HAP-1 (cell line): Measurements from ENCODE around the gene KIF5C.
"Not testable (repeated sequence)": the region's sequence is repeated elsewhere in the genome, so short reads cannot be mapped to it uniquely, and the experiment has no call there.

Source experiments
- DNase-seq, 2 experiments: peaks; one replicate each; pipeline ENCODE4 v3.0.0-alpha.2; 2016 to 2020; ENCODE audit warnings: low spot score in 2 of 2
- H3K27me3 ChIP-seq: fragments of 250-450 bp; sonication (Bioruptor Pico); 2 replicates; pipeline ENCODE4 v1.5.1; 2020; ENCODE audit warnings: low read depth, mild to moderate bottlenecking, moderate library complexity
- H3K36me3 ChIP-seq: fragments of 250-450 bp; sonication (Bioruptor Pico); replicated peaks from 2 replicates; pipeline ENCODE4 v1.5.1; 2020; ENCODE audit warnings: mild to moderate bottlenecking
- H3K4me1 ChIP-seq: fragments of 250-450 bp; sonication (Bioruptor Pico); 2 replicates; pipeline ENCODE4 v1.5.1; 2020; ENCODE audit warnings: mild to moderate bottlenecking
- H3K4me3 ChIP-seq: fragments of 250-450 bp; sonication (Bioruptor Pico); 2 replicates; pipeline ENCODE4 v1.5.1; 2020; ENCODE audit warnings: mild to moderate bottlenecking, moderate library complexity
- H3K9me3 ChIP-seq: fragments of 250-450 bp; sonication (Bioruptor Pico); 2 replicates; pipeline ENCODE4 v1.5.1; 2020; ENCODE audit warnings: mild to moderate bottlenecking, moderate library complexity
- in situ Hi-C: fragments of 300-500 bp; cut with MboI; formaldehyde crosslinking; loops from 3 replicates; pipeline ENCODE4 v1.14.3; 2020; ENCODE audit warnings: low sequenced_read_pairs, inconsistent platforms, mixed read lengths

KIF5C gene

DNA sequence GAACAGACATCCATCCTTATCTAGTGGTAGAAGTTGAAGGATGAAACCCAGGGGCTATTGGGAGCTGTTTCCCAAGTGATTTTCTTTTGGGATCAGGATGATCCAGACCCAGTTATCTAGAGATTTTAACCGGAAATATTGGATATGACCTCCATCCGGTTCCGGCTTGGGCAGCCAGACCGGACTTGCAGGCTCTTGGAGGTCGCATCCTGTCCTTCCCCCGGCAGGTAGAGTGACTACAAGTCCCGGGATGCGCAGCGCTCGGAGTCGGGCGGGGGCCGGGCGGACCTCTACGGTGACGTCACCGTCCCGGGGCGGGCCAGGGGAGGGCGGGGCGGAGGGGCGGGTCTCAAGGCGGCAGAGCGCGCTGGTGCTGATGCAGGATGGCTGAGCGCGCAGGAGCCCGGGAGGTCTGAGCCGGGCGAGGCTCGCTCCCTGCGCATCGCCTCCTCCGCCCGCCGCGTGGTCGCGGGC lies at the start of gene KIF5C:
Gene KIF5C, plus strand, starts transcription at position 360 of the 474 bp plus-strand sequence. CDS start 391 bp downstream, outside the sequence.
- Histone ChIP-seq H3K27me3 (no peaks in the 10 kb centered on the region), H3K4me1 (peaks cover 3% of the 10 kb centered on the region; the same call in 1 of the 2 replicates), H3K4me3 (peak within 1 kb of the TSS; percentile 52), H3K36me3 (no peaks in the 10 kb centered on the region), H3K9me3 (no peaks in the 10 kb centered on the region; the same call in 1 of the 2 replicates)
- DNase-seq = peak; percentile 85 to 95
- in situ Hi-C loops = no loop called here

DNA sequence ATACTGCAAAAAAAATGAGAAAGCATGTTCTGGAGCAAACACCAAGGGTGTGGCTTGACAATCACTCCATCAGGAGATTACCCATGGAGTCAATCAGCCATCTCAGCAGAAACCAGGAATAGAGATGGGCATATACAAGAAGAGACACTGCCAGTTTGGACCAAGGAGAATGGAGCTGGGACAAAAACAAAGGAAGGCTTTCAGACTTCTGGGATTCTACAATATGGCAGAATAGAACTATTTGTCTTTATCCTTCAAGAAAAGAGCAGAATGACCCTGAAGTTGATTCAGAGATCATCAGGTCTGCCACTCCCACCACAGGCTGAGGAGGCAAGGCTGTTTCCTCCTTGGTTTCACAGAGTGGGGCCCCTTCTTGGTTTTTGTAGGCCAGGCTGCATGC lies 48.2 kb upstream of the KIF5C start:
- no peaks in the 10 kb centered on the region for H3K36me3 ChIP-seq
- H3K9me3 ChIP-seq = no peaks in the 10 kb centered on the region
- peaks cover 5% of the 10 kb centered on the region; the same call in 1 of the 2 replicates for H3K27me3 ChIP-seq
- no peak for DNase-seq
- no peak overlapping the region for H3K4me3 ChIP-seq
- in situ Hi-C loops = no loop called here
- no peaks in the 10 kb centered on the region for H3K4me1 ChIP-seq

DNA sequence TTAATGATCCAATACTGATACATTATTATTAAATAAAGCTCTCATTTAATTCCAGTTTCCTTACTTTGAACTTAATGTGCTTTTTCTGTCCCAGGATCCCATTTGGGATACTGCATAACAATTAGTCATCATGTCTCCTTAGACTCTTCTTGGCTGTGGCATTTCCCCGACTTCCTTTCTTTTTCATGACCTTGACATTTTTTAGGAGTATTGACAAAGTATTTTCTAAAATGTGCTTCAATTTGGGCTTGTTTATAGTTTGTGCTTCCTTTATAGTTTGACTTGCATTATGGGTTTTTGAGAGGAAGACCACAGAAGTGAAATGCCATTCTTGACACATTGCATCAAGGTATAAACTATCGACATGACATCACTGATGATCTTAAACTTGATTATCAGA lies 46.1 kb upstream of the KIF5C start:
- peaks cover 5% of the 10 kb centered on the region; the same call in 1 of the 2 replicates for H3K27me3 ChIP-seq
- no peaks in the 10 kb centered on the region for H3K9me3 ChIP-seq
- H3K4me1 ChIP-seq = no peaks in the 10 kb centered on the region
- H3K36me3 ChIP-seq = no peaks in the 10 kb centered on the region
- in situ Hi-C loops = no loop called here
- H3K4me3 ChIP-seq = no peak overlapping the region
- no peak for DNase-seq

- in situ Hi-C loops = no loop called here
- no peak for DNase-seq
- Histone ChIP-seq H3K4me1 (no peaks in the 10 kb centered on the region), H3K4me3 (no peak overlapping the region), H3K27me3 (peaks cover 5% of the 10 kb centered on the region; the same call in 1 of the 2 replicates), H3K36me3 (no peaks in the 10 kb centered on the region), H3K9me3 (no peaks in the 10 kb centered on the region)
Measured at GRCh38 chr2:148829618-148830017, 45.4 kb upstream of the KIF5C start.

- Histone ChIP-seq H3K9me3 (no peaks in the 10 kb centered on the region), H3K4me3 (no peak overlapping the region), H3K27me3 (peaks cover 12% of the 10 kb centered on the region), H3K36me3 (no peaks in the 10 kb centered on the region), H3K4me1 (no peaks in the 10 kb centered on the region)
- in situ Hi-C loops = no loop called here
- no peak for DNase-seq
Measured at GRCh38 chr2:148832637-148833036, 42.4 kb upstream of the KIF5C start.

GRCh38 chr2:148842050-148842449 lies 33.0 kb upstream of the KIF5C start:
- H3K36me3 ChIP-seq = no peaks in the 10 kb centered on the region
- no peak for DNase-seq
- no peak overlapping the region for H3K4me3 ChIP-seq
- in situ Hi-C loops = no loop called here
- no peaks in the 10 kb centered on the region for H3K27me3 ChIP-seq
- H3K4me1 ChIP-seq = no peaks in the 10 kb centered on the region
- H3K9me3 ChIP-seq = no peaks in the 10 kb centered on the region

GRCh38 chr2:148848146-148848545 lies 26.9 kb upstream of the KIF5C start:
- 0 out of 2 replicates have a peak, but pooled peaks cover 3% of the 10 kb centered on the region for H3K27me3 ChIP-seq
- no peaks in the 10 kb centered on the region for H3K36me3 ChIP-seq
- in situ Hi-C loops = no loop called here
- no peaks in the 10 kb centered on the region for H3K4me1 ChIP-seq
- no peak overlapping the region for H3K4me3 ChIP-seq
- no peaks in the 10 kb centered on the region for H3K9me3 ChIP-seq
- no peak for DNase-seq

DNA sequence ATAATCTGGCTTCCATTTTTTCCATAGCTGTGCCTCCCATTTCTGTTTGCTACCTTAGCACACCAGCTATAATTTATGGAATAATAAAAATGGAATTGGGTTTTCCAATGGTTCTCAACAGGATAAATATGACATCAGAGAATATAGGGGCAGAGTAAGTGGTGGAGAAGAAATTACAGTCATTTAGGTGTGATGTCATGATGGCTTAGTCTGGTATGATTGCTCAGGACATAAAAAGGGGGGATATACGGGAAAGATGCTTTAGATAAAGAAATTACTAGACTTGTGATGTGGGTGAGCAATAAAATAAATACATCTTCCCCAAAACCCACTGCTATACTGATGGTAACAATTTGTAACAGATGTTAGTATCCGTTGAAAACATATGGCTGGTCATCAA lies 21.6 kb upstream of the KIF5C start:
- Histone ChIP-seq H3K36me3 (no peaks in the 10 kb centered on the region), H3K9me3 (no peaks in the 10 kb centered on the region), H3K4me1 (no peaks in the 10 kb centered on the region), H3K4me3 (no peak overlapping the region), H3K27me3 (peaks cover 17% of the 10 kb centered on the region)
- in situ Hi-C loops = no loop called here
- DNase-seq = no peak

DNA sequence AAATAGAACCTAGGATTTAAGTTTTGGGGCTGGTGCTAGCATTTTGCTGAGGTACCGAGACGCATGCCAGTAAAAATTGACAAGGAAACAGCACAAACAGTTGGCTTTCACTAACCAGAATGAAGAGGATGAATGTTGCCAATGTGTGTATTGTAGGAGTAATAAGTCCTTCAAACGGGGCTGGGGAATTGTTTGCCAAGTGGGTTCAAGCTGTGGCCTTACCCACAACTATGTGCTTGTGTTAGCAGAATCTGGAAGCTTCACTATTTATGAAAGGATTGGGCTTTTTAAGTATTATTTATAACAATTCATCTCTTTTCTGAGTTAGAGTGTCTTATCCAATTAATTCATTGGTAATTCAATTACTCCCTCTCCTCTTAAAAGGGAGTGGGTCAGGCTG lies 15.0 kb upstream of the KIF5C start:
- no peaks in the 10 kb centered on the region for H3K4me1 ChIP-seq
- in situ Hi-C loops = no loop called here
- H3K9me3 ChIP-seq = no peaks in the 10 kb centered on the region
- H3K4me3 ChIP-seq = no peak overlapping the region
- DNase-seq = no peak
- H3K36me3 ChIP-seq = no peaks in the 10 kb centered on the region
- peaks cover 14% of the 10 kb centered on the region for H3K27me3 ChIP-seq

GRCh38 chr2:148861367-148861766 lies 13.7 kb upstream of the KIF5C start:
- no peak overlapping the region for H3K4me3 ChIP-seq
- no peak for DNase-seq
- no peaks in the 10 kb centered on the region for H3K36me3 ChIP-seq
- no peaks in the 10 kb centered on the region for H3K9me3 ChIP-seq
- no peaks in the 10 kb centered on the region for H3K4me1 ChIP-seq
- in situ Hi-C loops = no loop called here
- H3K27me3 ChIP-seq = peaks cover 14% of the 10 kb centered on the region

DNA sequence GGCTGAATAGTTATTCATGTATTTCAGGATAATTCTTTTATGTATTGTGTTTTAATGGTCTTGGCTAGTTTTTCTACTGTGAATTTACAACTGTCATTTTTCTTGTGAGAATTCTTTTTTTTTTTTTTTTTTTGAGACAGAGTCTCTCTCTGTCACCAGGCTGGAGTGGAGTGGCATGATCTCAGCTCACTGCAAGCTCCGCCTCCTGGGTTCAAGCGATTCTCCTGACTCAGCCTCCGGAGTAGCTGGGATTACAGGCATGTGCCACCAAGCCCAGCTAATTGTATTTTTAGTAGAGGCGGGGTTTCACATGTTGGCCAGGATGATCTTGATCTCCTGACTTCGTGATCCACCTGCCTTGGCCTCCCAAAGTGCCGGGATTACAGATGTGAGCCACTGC lies 12.5 kb upstream of the KIF5C start:
- H3K9me3 ChIP-seq, DNase-seq, H3K4me1 ChIP-seq, H3K36me3 ChIP-seq, in situ Hi-C loops, H3K4me3 ChIP-seq: not testable (repeated sequence)
- peaks cover 13% of the 10 kb centered on the region; the same call in 1 of the 2 replicates for H3K27me3 ChIP-seq

- H3K9me3 ChIP-seq = no peaks in the 10 kb centered on the region
- no peaks in the 10 kb centered on the region for H3K36me3 ChIP-seq
- in situ Hi-C loops = no loop called here
- no peak overlapping the region for H3K4me3 ChIP-seq
- H3K27me3 ChIP-seq = peaks cover 24% of the 10 kb centered on the region
- DNase-seq = no peak
- no peaks in the 10 kb centered on the region for H3K4me1 ChIP-seq
Measured at GRCh38 chr2:148865512-148865911, 9.5 kb upstream of the KIF5C start.

DNA sequence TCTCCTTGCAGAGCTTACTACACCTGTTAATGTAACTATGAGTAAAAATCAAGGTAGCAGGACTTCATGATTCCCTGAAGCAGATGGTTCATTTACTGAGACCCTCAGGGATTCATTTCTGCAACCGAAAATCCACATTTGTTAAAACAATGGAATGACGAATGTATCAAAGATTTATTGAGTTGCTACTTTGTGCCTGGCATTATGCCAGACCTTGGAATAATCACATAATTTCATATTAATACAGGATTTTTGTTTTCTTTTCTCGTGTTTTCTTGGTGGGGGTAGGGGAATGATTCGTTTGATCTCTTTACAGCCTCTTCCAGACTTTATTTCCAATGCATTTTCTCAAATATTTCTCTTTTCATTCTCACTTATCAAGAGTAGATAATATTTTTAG lies 8.9 kb upstream of the KIF5C start:
- no peak for DNase-seq
- Histone ChIP-seq H3K36me3 (no peaks in the 10 kb centered on the region), H3K4me3 (no peak overlapping the region), H3K4me1 (no peaks in the 10 kb centered on the region), H3K27me3 (peaks cover 24% of the 10 kb centered on the region), H3K9me3 (no peaks in the 10 kb centered on the region)
- in situ Hi-C loops = no loop called here

DNA sequence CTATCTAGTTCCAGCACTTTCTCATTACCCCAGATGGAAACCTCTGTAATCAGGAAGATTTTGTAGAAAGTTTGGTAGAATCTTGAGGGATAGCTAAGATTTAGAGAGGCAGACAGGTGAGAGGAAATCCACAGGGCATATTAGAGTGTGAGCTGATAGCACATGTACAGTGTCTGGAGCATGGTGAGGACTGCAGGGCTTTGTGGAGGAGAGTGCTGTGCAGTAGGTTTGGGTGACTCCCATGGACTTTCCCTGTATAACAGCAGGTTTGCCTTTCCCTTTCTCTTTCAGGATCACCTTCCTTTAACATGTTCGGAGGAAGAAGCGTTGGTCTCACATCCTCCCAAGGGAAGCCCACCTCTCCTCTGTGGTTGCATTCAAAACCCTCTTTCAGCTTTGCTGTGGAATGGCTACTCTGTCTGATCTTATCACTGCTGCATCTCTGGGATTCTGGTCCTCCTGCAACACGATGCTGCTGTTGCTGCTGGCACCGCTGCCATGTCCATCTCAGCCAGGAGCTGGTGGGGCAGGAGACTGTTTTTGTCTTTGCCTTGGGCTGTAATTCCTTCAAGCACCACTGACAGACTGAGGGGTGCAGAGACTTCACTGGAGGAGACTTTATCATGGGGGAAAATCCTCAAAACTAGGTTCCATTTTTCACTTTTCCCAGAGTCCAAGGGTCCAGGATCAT lies 7.8 kb upstream of the KIF5C start:
- no peak for DNase-seq
- in situ Hi-C loops = no loop called here
- H3K4me3 ChIP-seq = no peak overlapping the region
- no peaks in the 10 kb centered on the region for H3K9me3 ChIP-seq
- no peaks in the 10 kb centered on the region for H3K4me1 ChIP-seq
- H3K27me3 ChIP-seq = peaks cover 24% of the 10 kb centered on the region
- no peaks in the 10 kb centered on the region for H3K36me3 ChIP-seq
